Gastrocnemius medialis (tissue), 4 donors: Measurements from ENCODE around the gene RPS8.

Experiments
- CTCF ChIP-seq, 5 experiments: fragments of 450-650 bp in 3 of 5; fragments of 200-600 bp in 2 of 5; sonication (generic) in 2 of 5; IDR thresholded peaks in 4 of 5; conservative IDR thresholded peaks in 1 of 5; 1 replicate in 4 of 5; 2 replicates in 1 of 5; pipeline ENCODE4 v1.5.1; 2016 to 2019; ENCODE audit warnings: antibody characterized with exemption in 5 of 5, mild to moderate bottlenecking in 3 of 5, moderate library complexity in 3 of 5
- POLR2A ChIP-seq, 2 donors: fragments of 450-650 bp; IDR thresholded peaks; one replicate each; pipeline ENCODE4 v1.6.1; 2017; ENCODE audit warnings: antibody characterized with exemption in 2 of 2, mild to moderate bottlenecking in 2 of 2, moderate library complexity in 2 of 2

GRCh38 chr1:44817771-44818495, 42.6 kb downstream of the RPS8 start:
- TF ChIP-seq CTCF (IDR thresholded peaks at IDR 0.05 in 4 of 5, conservative IDR thresholded peaks at IDR 0.05 in 1 of 5) (no peak), POLR2A (IDR thresholded peaks at IDR 0.05) (no peak)
